ENCODE data around the gene SPATA7.

SPATA7 gene

GRCh38 chr14:88481059-88481458, 95.6 kb downstream of the SPATA7 start:
- DNase-seq: no peak

- DNase-seq: no peak
Observed at GRCh38 chr14:88481794-88482193, 96.3 kb downstream of the SPATA7 start.

- DNase-seq: no peak
Observed at GRCh38 chr14:88482524-88482923, 97.1 kb downstream of the SPATA7 start.
